HFF-Myc (cell line): ENCODE data around the gene IFI27L1.

Source experiments
- DNase-seq: peaks from one replicate; pipeline ENCODE4 v3.0.0-alpha.2; 2011; ENCODE audit warnings: low read depth; ENCODE audit errors: extremely low read depth
- H3K4me3 ChIP-seq: replicated peaks from 2 replicates; pipeline ENCODE4 v1.5.1; 2011; ENCODE audit warnings: low read depth, mild to moderate bottlenecking, control low read depth, low read length
- CTCF ChIP-seq: IDR thresholded peaks from 2 replicates; pipeline ENCODE4 v1.5.1; 2012; ENCODE audit warnings: mild to moderate bottlenecking, low read depth, low read length, control low read depth; ENCODE audit errors: missing control alignments

Gene IFI27L1

DNA sequence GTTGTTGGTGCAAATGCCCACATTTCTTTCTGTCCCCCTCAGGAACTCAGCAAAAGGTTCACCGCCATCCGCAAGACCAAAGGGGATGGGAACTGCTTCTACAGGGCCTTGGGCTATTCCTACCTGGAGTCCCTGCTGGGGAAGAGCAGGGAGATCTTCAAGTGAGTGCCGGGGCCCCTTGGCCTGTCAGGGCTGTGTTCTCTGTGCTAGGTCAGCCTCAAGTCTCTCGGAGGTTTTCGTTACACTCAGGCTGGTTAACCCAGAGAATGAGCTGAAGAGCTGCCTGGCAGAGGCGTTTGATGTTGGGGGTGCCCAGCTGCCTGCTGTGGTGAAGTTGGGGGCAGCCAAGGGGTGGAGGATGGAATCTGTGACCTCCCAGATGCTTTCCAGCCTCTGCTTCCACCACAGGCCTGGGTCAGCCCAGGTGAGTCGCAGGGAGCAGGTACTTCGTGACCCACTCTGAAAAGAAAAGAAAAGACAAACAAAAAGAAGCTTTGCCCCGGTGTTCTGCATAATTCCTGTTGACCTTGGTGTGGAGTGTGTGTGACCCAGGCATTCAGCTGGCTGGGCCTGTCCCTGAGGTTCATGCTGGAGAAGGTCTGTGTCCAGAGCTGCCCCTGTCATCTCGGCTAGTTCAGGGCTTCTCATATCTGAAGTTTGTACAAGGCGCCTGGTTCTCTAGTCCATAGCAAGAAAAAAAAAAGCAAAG, 42.0 kb upstream of the IFI27L1 start:
- no peak for DNase-seq
- no peak for TF ChIP-seq CTCF
- no peak overlapping the region for H3K4me3 ChIP-seq

- DNase-seq: no peak
- H3K4me3 ChIP-seq: no peak overlapping the region
- TF ChIP-seq CTCF: no peak
Observed at GRCh38 chr14:94040247-94040646, 40.9 kb upstream of the IFI27L1 start.

- TF ChIP-seq CTCF: no peak
- H3K4me3 ChIP-seq: no peak overlapping the region
- no peak for DNase-seq
Observed at GRCh38 chr14:94040796-94041195, 40.3 kb upstream of the IFI27L1 start.

DNA sequence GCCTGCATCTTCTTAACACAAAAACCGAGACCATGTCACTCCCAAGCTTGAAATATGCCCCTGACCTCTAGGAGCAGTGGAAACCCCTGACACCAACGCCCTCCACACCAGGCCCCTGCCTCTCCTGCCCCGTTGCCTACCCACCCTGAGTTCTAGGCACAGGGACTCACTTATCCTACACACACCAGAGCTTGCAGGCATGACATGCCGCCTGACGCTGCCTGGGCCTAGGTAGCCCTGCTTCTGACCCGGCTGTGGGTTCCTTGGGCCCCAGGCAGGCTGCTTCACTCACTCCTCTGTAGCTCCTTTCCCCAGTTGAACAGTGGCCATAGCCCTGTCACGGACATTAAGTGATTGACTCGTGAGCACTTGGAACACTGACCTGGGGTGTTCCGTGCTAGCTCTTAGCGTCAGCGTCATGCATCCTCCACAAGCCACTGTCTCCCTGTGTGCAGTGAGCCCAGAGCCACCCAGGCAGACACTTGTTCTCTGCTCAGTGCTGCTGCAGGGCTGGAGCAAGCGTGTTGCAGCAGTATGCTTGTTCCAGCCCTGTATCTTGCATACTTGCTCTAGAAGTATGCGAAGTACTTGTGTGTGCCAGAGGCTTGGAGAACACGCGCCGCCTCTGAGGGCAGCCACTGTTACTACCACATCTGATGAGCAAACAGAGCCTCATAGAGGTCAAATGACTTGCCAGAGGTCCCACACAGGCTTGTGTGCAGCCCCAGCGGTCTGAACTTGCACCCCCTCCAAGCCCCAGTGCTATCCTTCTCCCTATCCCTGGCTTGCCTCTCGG, 39.4 kb upstream of the IFI27L1 start:
- no peak overlapping the region for H3K4me3 ChIP-seq
- no peak for DNase-seq
- TF ChIP-seq CTCF: no peak

- no peak overlapping the region for H3K4me3 ChIP-seq
- no peak for TF ChIP-seq CTCF
- DNase-seq: no peak
Observed at GRCh38 chr14:94042433-94043091, 38.5 kb upstream of the IFI27L1 start.

DNA sequence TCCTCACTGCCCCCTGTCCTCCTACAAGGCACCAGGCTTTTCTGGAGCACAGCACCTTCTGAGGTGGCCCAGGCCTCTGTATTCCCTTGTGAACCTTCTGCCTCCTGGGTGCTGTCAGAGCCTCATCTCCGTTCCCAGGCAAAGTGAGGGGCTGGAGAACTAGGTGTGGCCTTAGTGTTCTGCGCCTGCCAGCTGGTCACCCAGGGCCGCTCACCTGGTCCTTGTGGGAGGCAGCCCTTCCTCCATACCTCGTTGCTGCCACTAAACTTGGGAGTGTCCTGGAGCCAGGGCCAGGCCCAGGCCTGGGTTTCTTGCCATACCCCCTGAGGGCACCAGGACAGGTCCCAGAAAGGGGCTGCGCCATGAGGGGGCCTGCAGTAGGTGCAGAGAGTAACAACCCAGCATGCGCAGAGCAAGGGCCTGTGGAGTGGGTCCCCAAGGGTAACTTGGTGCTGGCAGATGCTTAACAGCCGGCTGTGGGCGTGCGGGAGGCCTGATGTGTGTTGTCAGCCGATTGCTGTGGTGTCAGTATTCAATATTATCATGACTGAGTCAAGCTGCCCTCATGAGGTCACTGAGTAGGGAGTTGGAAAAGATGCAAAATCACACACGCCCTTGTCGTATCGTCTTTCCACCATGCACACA, 37.9 kb upstream of the IFI27L1 start:
- H3K4me3 ChIP-seq: no peak overlapping the region
- no peak for DNase-seq
- TF ChIP-seq CTCF: no peak
